Prostate gland (tissue), 1 donor: ENCODE results near the gene OCSTAMP.

Experiments
- POLR2A ChIP-seq: fragments of 450-650 bp; IDR thresholded peaks from one replicate; pipeline ENCODE4 v1.6.1; 2016; ENCODE audit warnings: antibody characterized with exemption, mild to moderate bottlenecking
- POLR2AphosphoS5 ChIP-seq: sonication (generic); formaldehyde crosslinking; IDR thresholded peaks from one replicate; pipeline ENCODE4 v1.6.1; 2017; ENCODE audit warnings: antibody characterized with exemption

DNA sequence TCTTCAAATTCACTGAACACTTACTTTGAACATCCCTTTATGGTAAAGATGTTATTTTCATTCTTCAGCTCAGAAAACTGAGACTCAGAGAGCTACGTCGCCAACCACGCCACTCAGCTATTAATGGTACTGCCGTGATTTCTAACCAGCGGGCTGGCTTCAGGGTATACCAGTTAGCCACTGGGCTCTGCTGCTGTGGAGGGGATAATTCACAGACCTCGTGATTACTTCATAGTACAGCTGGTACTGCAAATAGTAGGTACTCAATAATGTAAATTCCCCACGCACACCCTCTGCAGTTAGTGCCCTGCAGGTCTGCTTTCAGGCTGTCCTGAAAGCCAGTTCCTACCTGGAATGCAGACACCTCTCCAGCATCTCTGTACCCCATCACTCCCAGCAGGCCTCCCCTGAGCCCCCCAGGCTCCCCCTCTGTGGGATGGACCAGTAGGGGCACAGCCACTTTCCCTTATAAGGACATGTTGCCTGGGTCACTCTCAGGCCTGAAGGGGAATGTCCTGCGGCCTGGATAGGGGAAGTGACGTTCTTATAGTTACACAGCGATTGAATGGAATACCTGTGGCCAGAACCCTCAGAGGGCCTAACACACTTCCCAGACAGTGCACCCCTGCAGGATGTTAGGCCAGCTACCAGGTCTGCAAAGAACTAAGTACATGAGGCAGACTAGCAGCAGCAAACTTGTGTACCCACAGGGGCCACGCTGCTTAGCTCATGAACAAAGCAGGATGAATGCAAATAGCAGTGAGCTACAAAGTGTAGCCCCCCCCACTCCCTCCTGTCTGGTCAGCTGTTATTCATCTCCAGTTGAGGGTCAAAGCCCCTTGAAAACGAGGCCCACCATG, 1.3 kb upstream of the OCSTAMP start:
- TF ChIP-seq POLR2AphosphoS5 (no peak), POLR2A (no peak)
